GM12874 (cell line): ENCODE data around the gene IL24.

Experiments used
- CTCF ChIP-seq: IDR thresholded peaks from 2 replicates; pipeline ENCODE4 v1.5.1; 2011; ENCODE audit warnings: low read depth, mild to moderate bottlenecking, control low read depth, low read length, moderate library complexity; ENCODE audit not compliant: insufficient read depth

Gene IL24

GRCh38 chr1:206923009-206923960 is 26.0 kb downstream of the IL24 start:
- no peak for TF ChIP-seq CTCF

- no peak for TF ChIP-seq CTCF
Observed at GRCh38 chr1:206924592-206925105, 27.4 kb downstream of the IL24 start.

- peak; percentile 25; the same call in 1 of the 2 replicates for TF ChIP-seq CTCF
Observed at GRCh38 chr1:206925106-206925736, 28.0 kb downstream of the IL24 start.

- no peak for TF ChIP-seq CTCF
Observed at GRCh38 chr1:206926286-206926685, 29.0 kb downstream of the IL24 start.

GRCh38 chr1:206929524-206929923 is 32.3 kb downstream of the IL24 start:
- peak; percentile 16; the same call in 1 of the 2 replicates for TF ChIP-seq CTCF

- no peak for TF ChIP-seq CTCF
Observed at GRCh38 chr1:206930210-206930798, 33.1 kb downstream of the IL24 start.

- no peak for TF ChIP-seq CTCF
Observed at GRCh38 chr1:206931709-206932108, 34.5 kb downstream of the IL24 start.
